Activated B cell treated with CpG ODN at 0.5 μM for 24 hours (primary cell): ENCODE measurements around the gene CRIP3. TPM values are rescaled to one million over a fixed set of nuclear protein-coding genes. Genes with fewer than 3 reads are reported as not detected.

ENCODE experiments used
- ATAC-seq: fragments of 200-7000 bp; cut with Tn5 transposase; one replicate; pipeline ENCODE4 v1.10.0; 2021; ENCODE audit warnings: low read depth, mild to moderate bottlenecking, moderate library complexity
- CTCF ChIA-PET: fragments of 350-600 bp; sonication (Branson Sonifier 250); formaldehyde crosslinking; loops from one replicate; lab custom pipeline; 2021; ENCODE audit warnings: antibody characterized with exemption; lab: Charles Lee
- POLR2A ChIA-PET: fragments of 350-600 bp; sonication (Branson Sonifier 250); formaldehyde crosslinking; loops from one replicate; lab custom pipeline; 2021; ENCODE audit warnings: antibody characterized with exemption; lab: Charles Lee
- DNase-seq: peaks from one replicate; pipeline ENCODE4 v3.0.0; 2022
- H3K27ac Mint-ChIP-seq: one replicate; pipeline ENCODE4 v1.8.0; 2020; ENCODE audit warnings: mixed read lengths
- H3K27me3 Mint-ChIP-seq: one replicate; pipeline ENCODE4 v1.8.0; 2021; ENCODE audit warnings: mixed read lengths
- H3K36me3 Mint-ChIP-seq: one replicate; pipeline ENCODE4 v1.8.0; 2021; ENCODE audit warnings: low read depth, mixed read lengths
- H3K4me1 Mint-ChIP-seq: one replicate; pipeline ENCODE4 v1.8.0; 2021; ENCODE audit warnings: mixed read lengths
- H3K4me3 Mint-ChIP-seq: one replicate; pipeline ENCODE4 v1.8.0; 2020; ENCODE audit warnings: mild to moderate bottlenecking, mixed read lengths
- H3K9me3 Mint-ChIP-seq: one replicate; pipeline ENCODE4 v1.8.0; 2020; ENCODE audit warnings: mixed read lengths
- CTCF ChIP-seq: fragments of 200-600 bp; IDR thresholded peaks from one replicate; pipeline ENCODE4 v1.8.0; 2022; ENCODE audit warnings: antibody characterized with exemption, mild to moderate bottlenecking
- intact Hi-C: fragments of 100-400 bp; cut with micrococcal nuclease; formaldehyde crosslinking; loops from one replicate; pipeline ENCODE4 v1.15.1; 2024
- total RNA-seq: library from RNA; stranded (reverse); gene quantifications from 2 replicates; pipeline ENCODE4 v1.2.3, GENCODE V29; 2022

CRIP3 gene
- total RNA-seq, 1 donor from 2014 or later = 49.9 TPM

GRCh38 chr6:43283514-43283901, 25.1 kb downstream of the CRIP3 start:
- ChIA-PET CTCF (no interaction called here), POLR2A (no interaction called here)
- no peak for ATAC-seq
- no peak overlapping the region for H3K27ac Mint-ChIP-seq
- H3K9me3 Mint-ChIP-seq = no peaks in the 10 kb centered on the region
- intact Hi-C loops = no loop called here
- no peaks in the 10 kb centered on the region for H3K36me3 Mint-ChIP-seq
- H3K4me3 Mint-ChIP-seq = no peak overlapping the region
- H3K27me3 Mint-ChIP-seq = peaks cover 39% of the 10 kb centered on the region
- no peak for DNase-seq
- no peak for TF ChIP-seq CTCF
- peaks cover 7% of the 10 kb centered on the region for H3K4me1 Mint-ChIP-seq

- no peak overlapping the region for H3K27ac Mint-ChIP-seq
- intact Hi-C loops = no loop called here
- ATAC-seq (no peak), DNase-seq (no peak)
- no peak for TF ChIP-seq CTCF
- H3K4me1 Mint-ChIP-seq = peaks cover 7% of the 10 kb centered on the region
- peaks cover 42% of the 10 kb centered on the region for H3K27me3 Mint-ChIP-seq
- no peaks in the 10 kb centered on the region for H3K9me3 Mint-ChIP-seq
- ChIA-PET CTCF (no interaction called here), POLR2A (no interaction called here)
- H3K36me3 Mint-ChIP-seq = no peaks in the 10 kb centered on the region
- no peak overlapping the region for H3K4me3 Mint-ChIP-seq
Measured at GRCh38 chr6:43282636-43283513, 25.8 kb downstream of the CRIP3 start.

- peaks cover 45% of the 10 kb centered on the region for H3K27me3 Mint-ChIP-seq
- CTCF ChIA-PET = no interaction called here
Measured at GRCh38 chr6:43282060-43282459, 26.6 kb downstream of the CRIP3 start.

GRCh38 chr6:43280234-43280633, 28.4 kb downstream of the CRIP3 start:
- H3K27me3 Mint-ChIP-seq = peaks cover 37% of the 10 kb centered on the region
- ATAC-seq (no peak), DNase-seq (no peak)
- intact Hi-C loops = no loop called here
- H3K36me3 Mint-ChIP-seq = peaks cover 2% of the 10 kb centered on the region
- ChIA-PET POLR2A (no interaction called here), CTCF (no interaction called here)
- no peak overlapping the region for H3K4me3 Mint-ChIP-seq
- H3K9me3 Mint-ChIP-seq = no peaks in the 10 kb centered on the region
- H3K27ac Mint-ChIP-seq = no peak overlapping the region
- TF ChIP-seq CTCF = no peak
- peaks cover 12% of the 10 kb centered on the region for H3K4me1 Mint-ChIP-seq

More at GRCh38 chr6:43282060-43282459, 26.6 kb downstream of the CRIP3 start:
- POLR2A ChIA-PET = no interaction called here
- no peak for TF ChIP-seq CTCF
- Mint-ChIP-seq H3K4me1 (peaks cover 5% of the 10 kb centered on the region), H3K9me3 (no peaks in the 10 kb centered on the region), H3K4me3 (no peak overlapping the region), H3K27ac (no peak overlapping the region), H3K36me3 (no peaks in the 10 kb centered on the region)
- intact Hi-C loops = no loop called here
- ATAC-seq (no peak), DNase-seq (no peak)

GRCh38 chr6:43278524-43279078, 30.0 kb downstream of the CRIP3 start:
- no peak for TF ChIP-seq CTCF
- DNase-seq (no peak), ATAC-seq (no peak)
- ChIA-PET CTCF (no interaction called here), POLR2A (interaction anchor here (0.6 kb wide), 1 partner anchor 146 kb away, joined by 4 read pairs; no protein-coding TSS in a partner anchor)
- H3K27ac Mint-ChIP-seq = no peak overlapping the region
- H3K27me3 Mint-ChIP-seq = peaks cover 36% of the 10 kb centered on the region
- H3K4me1 Mint-ChIP-seq = peaks cover 20% of the 10 kb centered on the region
- no peaks in the 10 kb centered on the region for H3K9me3 Mint-ChIP-seq
- peaks cover 2% of the 10 kb centered on the region for H3K36me3 Mint-ChIP-seq
- no peak overlapping the region for H3K4me3 Mint-ChIP-seq
- intact Hi-C loops = no loop called here
